Measurements from ENCODE around the gene PLOD2.

The PLOD2 gene

DNA sequence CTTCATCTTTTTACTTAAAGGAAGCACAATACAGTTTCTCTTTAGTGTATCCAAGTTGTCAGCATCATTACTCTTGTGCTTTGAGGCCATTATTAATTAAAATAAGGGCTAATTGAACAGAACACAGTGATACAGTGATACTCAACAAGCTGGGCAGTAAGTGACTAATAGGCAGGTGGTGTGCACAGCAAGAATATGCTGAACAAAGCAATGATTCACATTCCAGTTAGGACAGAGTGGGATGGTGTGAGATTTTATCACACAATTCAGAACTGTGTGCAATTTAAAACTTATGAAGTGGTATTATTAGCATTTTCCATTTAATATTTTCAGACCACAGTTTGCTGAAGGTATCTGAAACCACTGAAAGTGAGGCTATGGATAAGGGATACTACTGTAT lies 116.9 kb downstream of the PLOD2 start:
- Histone ChIP-seq H3K36me3 (ENCODE audit: insufficient read depth, low read length) (no peaks in the 10 kb centered on the region), H3K79me2 (ENCODE audit: insufficient read depth, low read length) (no peaks in the 10 kb centered on the region), H3K9me2 (replicated peaks; ENCODE audit: low read depth, low read length) (no peaks in the 10 kb centered on the region), H3K9me3 (ENCODE audit: insufficient read depth, low read depth, low read length) (no peaks in the 10 kb centered on the region), H4K20me1 (ENCODE audit: insufficient read depth, low read length, poor library complexity, severe bottlenecking) (no peaks in the 10 kb centered on the region), H3F3A (ENCODE audit: low read depth) (no peaks in the 10 kb centered on the region), H3K4me3 (ENCODE audit: low read length, poor library complexity, severe bottlenecking) (no peak overlapping the region), H3K4me2 (ENCODE audit: low read depth, low read length, poor library complexity, severe bottlenecking) (no peak overlapping the region), H2AFZ (ENCODE audit: low read length) (no peak overlapping the region), H3K9ac (ENCODE audit: low read depth, low read length, poor library complexity, severe bottlenecking) (no peak overlapping the region), H3K27me3 (ENCODE audit: insufficient read depth, low read length, poor library complexity, severe bottlenecking) (no peaks in the 10 kb centered on the region), H3K4me1 (ENCODE audit: insufficient read depth, low read length, poor library complexity, severe bottlenecking) (no peaks in the 10 kb centered on the region)
- TF ChIP-seq, protein P1, sequence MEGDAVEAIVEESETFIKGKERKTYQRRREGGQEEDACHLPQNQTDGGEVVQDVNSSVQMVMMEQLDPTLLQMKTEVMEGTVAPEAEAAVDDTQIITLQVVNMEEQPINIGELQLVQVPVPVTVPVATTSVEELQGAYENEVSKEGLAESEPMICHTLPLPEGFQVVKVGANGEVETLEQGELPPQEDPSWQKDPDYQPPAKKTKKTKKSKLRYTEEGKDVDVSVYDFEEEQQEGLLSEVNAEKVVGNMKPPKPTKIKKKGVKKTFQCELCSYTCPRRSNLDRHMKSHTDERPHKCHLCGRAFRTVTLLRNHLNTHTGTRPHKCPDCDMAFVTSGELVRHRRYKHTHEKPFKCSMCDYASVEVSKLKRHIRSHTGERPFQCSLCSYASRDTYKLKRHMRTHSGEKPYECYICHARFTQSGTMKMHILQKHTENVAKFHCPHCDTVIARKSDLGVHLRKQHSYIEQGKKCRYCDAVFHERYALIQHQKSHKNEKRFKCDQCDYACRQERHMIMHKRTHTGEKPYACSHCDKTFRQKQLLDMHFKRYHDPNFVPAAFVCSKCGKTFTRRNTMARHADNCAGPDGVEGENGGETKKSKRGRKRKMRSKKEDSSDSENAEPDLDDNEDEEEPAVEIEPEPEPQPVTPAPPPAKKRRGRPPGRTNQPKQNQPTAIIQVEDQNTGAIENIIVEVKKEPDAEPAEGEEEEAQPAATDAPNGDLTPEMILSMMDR (conservative IDR thresholded peaks at IDR 0.05; ENCODE audit: low read length): no peak
- TF ChIP-seq EZH2phosphoT487 (IDR thresholded peaks at IDR 0.05; ENCODE audit: borderline replicate concordance): no peak

DNA sequence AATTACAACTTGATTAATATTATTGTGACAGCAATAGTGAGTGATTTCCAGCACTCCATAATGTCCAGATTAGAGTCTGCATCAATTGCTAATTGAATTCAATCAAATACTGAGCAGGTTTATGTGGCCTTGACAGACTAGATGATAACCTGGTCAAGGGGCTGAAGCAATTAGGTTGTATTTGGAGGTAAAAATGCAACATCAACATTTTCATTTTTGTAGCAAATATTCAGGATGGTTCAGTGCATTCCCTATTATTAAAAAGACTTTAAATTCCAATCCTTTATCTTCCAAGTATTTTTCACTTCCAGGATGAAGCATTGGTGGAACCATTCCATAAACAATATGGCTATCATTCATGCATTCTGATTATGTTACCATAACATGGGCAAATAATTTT lies 120.4 kb downstream of the PLOD2 start:
- H4K20me1 ChIP-seq (ENCODE audit: insufficient read depth, low read length, poor library complexity, severe bottlenecking): no peaks in the 10 kb centered on the region
- no peaks in the 10 kb centered on the region for H3F3A ChIP-seq (ENCODE audit: low read depth)
- no peak overlapping the region for H3K4me2 ChIP-seq (ENCODE audit: low read depth, low read length, poor library complexity, severe bottlenecking)
- H3K4me1 ChIP-seq (ENCODE audit: insufficient read depth, low read length, poor library complexity, severe bottlenecking): no peaks in the 10 kb centered on the region
- no peak overlapping the region for H2AFZ ChIP-seq (ENCODE audit: low read length)
- no peak for TF ChIP-seq EZH2phosphoT487 (IDR thresholded peaks at IDR 0.05; ENCODE audit: borderline replicate concordance)
- TF ChIP-seq, protein P1 (conservative IDR thresholded peaks at IDR 0.05; ENCODE audit: low read length): no peak
- H3K9ac ChIP-seq (ENCODE audit: low read depth, low read length, poor library complexity, severe bottlenecking): no peak overlapping the region
- no peaks in the 10 kb centered on the region for H3K79me2 ChIP-seq (ENCODE audit: insufficient read depth, low read length)
- H3K36me3 ChIP-seq (ENCODE audit: insufficient read depth, low read length): no peaks in the 10 kb centered on the region
- H3K4me3 ChIP-seq (ENCODE audit: low read length, poor library complexity, severe bottlenecking): no peak overlapping the region
- no peaks in the 10 kb centered on the region for H3K9me3 ChIP-seq (ENCODE audit: insufficient read depth, low read depth, low read length)
- no peaks in the 10 kb centered on the region for H3K27me3 ChIP-seq (ENCODE audit: insufficient read depth, low read length, poor library complexity, severe bottlenecking)
- no peaks in the 10 kb centered on the region for H3K9me2 ChIP-seq (replicated peaks; ENCODE audit: low read depth, low read length)

DNA sequence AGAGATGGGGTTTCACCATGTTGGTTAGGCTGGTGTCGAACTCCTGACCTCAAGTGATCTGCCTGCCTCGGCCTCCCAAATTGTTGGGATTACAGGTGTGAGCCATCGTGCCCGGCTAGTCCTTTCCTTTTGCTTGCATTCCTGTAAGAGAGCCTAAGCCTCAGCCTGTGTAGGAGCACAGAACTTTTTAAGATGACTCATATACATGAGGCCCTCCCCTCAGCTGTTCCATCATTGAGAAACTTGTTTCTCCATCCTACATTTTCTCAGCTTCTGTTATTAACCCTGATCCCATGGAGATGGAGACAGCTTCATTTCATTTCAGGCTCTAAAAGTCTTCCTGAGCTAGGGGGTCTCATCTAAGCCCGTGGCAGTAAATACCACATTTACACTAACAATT lies 123.3 kb downstream of the PLOD2 start:
- TF ChIP-seq, protein P1 (conservative IDR thresholded peaks at IDR 0.05; ENCODE audit: low read length): no peak
- TF ChIP-seq EZH2phosphoT487 (IDR thresholded peaks at IDR 0.05; ENCODE audit: borderline replicate concordance): no peak

More for the DNA sequence above, 123.3 kb downstream of the PLOD2 start:
- Histone ChIP-seq H3K4me2 (ENCODE audit: low read depth, low read length, poor library complexity, severe bottlenecking) (no peak overlapping the region), H3K36me3 (ENCODE audit: insufficient read depth, low read length) (no peaks in the 10 kb centered on the region), H2AFZ (ENCODE audit: low read length) (no peak overlapping the region), H3K9ac (ENCODE audit: low read depth, low read length, poor library complexity, severe bottlenecking) (no peak overlapping the region), H3K4me1 (ENCODE audit: insufficient read depth, low read length, poor library complexity, severe bottlenecking) (no peaks in the 10 kb centered on the region), H4K20me1 (ENCODE audit: insufficient read depth, low read length, poor library complexity, severe bottlenecking) (no peaks in the 10 kb centered on the region), H3K79me2 (ENCODE audit: insufficient read depth, low read length) (no peaks in the 10 kb centered on the region), H3K9me3 (ENCODE audit: insufficient read depth, low read depth, low read length) (no peaks in the 10 kb centered on the region), H3K4me3 (ENCODE audit: low read length, poor library complexity, severe bottlenecking) (no peak overlapping the region), H3K27me3 (ENCODE audit: insufficient read depth, low read length, poor library complexity, severe bottlenecking) (no peaks in the 10 kb centered on the region), H3F3A (ENCODE audit: low read depth) (no peaks in the 10 kb centered on the region), H3K9me2 (replicated peaks; ENCODE audit: low read depth, low read length) (no peaks in the 10 kb centered on the region)
